WTC11 (cell line): ENCODE measurements around the gene PRKN. TPM values are rescaled to one million over a fixed set of nuclear protein-coding genes. Genes with fewer than 3 reads are reported as not detected.

Source experiments
- ATAC-seq: fragments of 200-7000 bp; cut with Tn5 transposase; 2 replicates; pipeline ENCODE4 v1.10.0; 2021; ENCODE audit warnings: mild to moderate bottlenecking, moderate library complexity
- CTCF ChIA-PET: fragments of 300-600 bp; sonication (Branson Sonifier 250); formaldehyde crosslinking; loops from one replicate; lab custom pipeline; 2021; ENCODE audit warnings: antibody characterized with exemption; lab: Charles Lee
- POLR2A ChIA-PET: fragments of 350-600 bp; sonication (Branson Sonifier 250); formaldehyde crosslinking; loops from one replicate; lab custom pipeline; 2021; ENCODE audit warnings: antibody characterized with exemption; lab: Charles Lee
- DNase-seq: peaks from one replicate; pipeline ENCODE4 v3.0.0; 2021; ENCODE audit warnings: low spot score
- H3K27ac Mint-ChIP-seq: 2 replicates; pipeline ENCODE4 v1.8.0; 2021; ENCODE audit warnings: mixed read lengths
- H3K27me3 Mint-ChIP-seq: 2 replicates; pipeline ENCODE4 v1.8.0; 2021; ENCODE audit warnings: low read depth, mild to moderate bottlenecking, moderate library complexity, mixed read lengths
- H3K36me3 Mint-ChIP-seq: 2 replicates; pipeline ENCODE4 v1.8.0; 2021; ENCODE audit warnings: mixed read lengths
- H3K4me1 Mint-ChIP-seq: 2 replicates; pipeline ENCODE4 v1.8.0; 2022; ENCODE audit warnings: mixed read lengths
- H3K4me3 Mint-ChIP-seq: 2 replicates; pipeline ENCODE4 v1.8.0; 2021; ENCODE audit warnings: mild to moderate bottlenecking, moderate library complexity, mixed read lengths
- H3K9me3 Mint-ChIP-seq: 2 replicates; pipeline ENCODE4 v1.8.0; 2021; ENCODE audit warnings: mixed read lengths
- CREB1 ChIP-seq: sonication (generic); formaldehyde crosslinking; IDR thresholded peaks from 2 replicates; pipeline ENCODE4 v1.8.0; 2023; ENCODE audit warnings: mild to moderate bottlenecking, missing genetic modification reagents
- E2F5 ChIP-seq: sonication (generic); formaldehyde crosslinking; IDR thresholded peaks from 2 replicates; pipeline ENCODE4 v1.8.1; 2022; ENCODE audit warnings: mild to moderate bottlenecking, moderate library complexity, missing genetic modification reagents
- ELF4 ChIP-seq: sonication (generic); formaldehyde crosslinking; IDR thresholded peaks from 2 replicates; pipeline ENCODE4 v1.8.1; 2022; ENCODE audit warnings: low read depth, mild to moderate bottlenecking, moderate library complexity, missing genetic modification reagents
- FOXK1 ChIP-seq: sonication (generic); formaldehyde crosslinking; IDR thresholded peaks from 2 replicates; pipeline ENCODE4 v1.8.0; 2022; ENCODE audit warnings: mild to moderate bottlenecking, moderate library complexity, missing genetic modification reagents
- IRF2 ChIP-seq: sonication (generic); formaldehyde crosslinking; IDR thresholded peaks from 2 replicates; pipeline ENCODE4 v1.8.0; 2022; ENCODE audit warnings: low read depth, missing genetic modification reagents, borderline replicate concordance
- JUN ChIP-seq: sonication (generic); formaldehyde crosslinking; IDR thresholded peaks from 2 replicates; pipeline ENCODE4 v1.8.0; 2023; ENCODE audit warnings: mild to moderate bottlenecking, missing genetic modification reagents
- KAT7 ChIP-seq: sonication (generic); formaldehyde crosslinking; IDR thresholded peaks from 2 replicates; pipeline ENCODE4 v1.8.1; 2023; ENCODE audit warnings: missing genetic modification reagents, mild to moderate bottlenecking, borderline replicate concordance
- NFE2L1 ChIP-seq: sonication (generic); formaldehyde crosslinking; IDR thresholded peaks from 2 replicates; pipeline ENCODE4 v1.8.1; 2023; ENCODE audit warnings: missing genetic modification reagents
- NR1H2 ChIP-seq: sonication (generic); formaldehyde crosslinking; IDR thresholded peaks from 2 replicates; pipeline ENCODE4 v1.9.0; 2021; ENCODE audit warnings: mild to moderate bottlenecking, moderate library complexity, missing genetic modification reagents
- NR3C1 ChIP-seq: sonication (generic); formaldehyde crosslinking; conservative IDR thresholded peaks from 2 replicates; pipeline ENCODE4 v1.8.1; 2023; ENCODE audit warnings: low read depth, mild to moderate bottlenecking, missing genetic modification reagents
- OVOL2 ChIP-seq: fragments of 250-450 bp; sonication (Bioruptor Pico); IDR thresholded peaks from 2 replicates; pipeline ENCODE4 v1.9.0; 2021; ENCODE audit warnings: mild to moderate bottlenecking, borderline replicate concordance
- PRRX2 ChIP-seq: fragments of 250-450 bp; sonication (Bioruptor Pico); IDR thresholded peaks from 2 replicates; pipeline ENCODE4 v1.8.0; 2021; ENCODE audit warnings: mild to moderate bottlenecking
- SMAD3 ChIP-seq: sonication (generic); formaldehyde crosslinking; IDR thresholded peaks from 2 replicates; pipeline ENCODE4 v1.8.0; 2022; ENCODE audit warnings: missing genetic modification reagents, mild to moderate bottlenecking, borderline replicate concordance
- USF2 ChIP-seq: sonication (generic); formaldehyde crosslinking; IDR thresholded peaks from 2 replicates; pipeline ENCODE4 v1.8.1; 2023; ENCODE audit warnings: mild to moderate bottlenecking, missing genetic modification reagents, moderate library complexity
- ZNF232 ChIP-seq: sonication (generic); formaldehyde crosslinking; IDR thresholded peaks from 2 replicates; pipeline ENCODE4 v1.8.0; 2022; ENCODE audit warnings: mild to moderate bottlenecking, missing genetic modification reagents
- ZNF263 ChIP-seq: sonication (generic); formaldehyde crosslinking; IDR thresholded peaks from 2 replicates; pipeline ENCODE4 v1.8.1; 2022; ENCODE audit warnings: low read depth, mild to moderate bottlenecking, moderate library complexity, missing genetic modification reagents
- ZNF317 ChIP-seq: sonication (generic); formaldehyde crosslinking; IDR thresholded peaks from 2 replicates; pipeline ENCODE4 v1.8.1; 2023; ENCODE audit warnings: low read depth, mild to moderate bottlenecking, moderate library complexity, missing genetic modification reagents, borderline replicate concordance
- ZNF396 ChIP-seq: fragments of 250-450 bp; sonication (Bioruptor Pico); IDR thresholded peaks from 2 replicates; pipeline ENCODE4 v1.8.0; 2021; ENCODE audit warnings: mild to moderate bottlenecking, moderate library complexity, borderline replicate concordance
- ZNF416 ChIP-seq: fragments of 250-450 bp; sonication (Bioruptor Pico); IDR thresholded peaks from 2 replicates; pipeline ENCODE4 v1.9.0; 2021; ENCODE audit warnings: mild to moderate bottlenecking, inconsistent platforms
- total RNA-seq: library from RNA; stranded (reverse); gene quantifications from 3 replicates; pipeline ENCODE4 v1.2.3, GENCODE V29; 2021
- TF ChIP-seq, protein P1 (sequence below): sonication (generic); formaldehyde crosslinking; IDR thresholded peaks from 2 replicates; pipeline ENCODE4 v1.8.1; 2023; ENCODE audit warnings: mild to moderate bottlenecking, missing genetic modification reagents, borderline replicate concordance
- TF ChIP-seq, protein P2 (sequence below): sonication (generic); formaldehyde crosslinking; IDR thresholded peaks from 2 replicates; pipeline ENCODE4 v1.8.0; 2022; ENCODE audit warnings: mild to moderate bottlenecking, missing genetic modification reagents
- TF ChIP-seq, protein P3 (sequence below): sonication (generic); formaldehyde crosslinking; IDR thresholded peaks from 2 replicates; pipeline ENCODE4 v1.8.1; 2023; ENCODE audit warnings: mild to moderate bottlenecking, missing genetic modification reagents, moderate library complexity
- TF ChIP-seq, protein P4 (sequence below): sonication (generic); formaldehyde crosslinking; IDR thresholded peaks from 2 replicates; pipeline ENCODE4 v1.8.0; 2022; ENCODE audit warnings: mild to moderate bottlenecking, missing genetic modification reagents
- TF ChIP-seq, protein P5 (sequence below): sonication (generic); formaldehyde crosslinking; IDR thresholded peaks from 2 replicates; pipeline ENCODE4 v1.8.1; 2022; ENCODE audit warnings: missing genetic modification reagents, borderline replicate concordance
- TF ChIP-seq, protein P6 (sequence below): fragments of 250-450 bp; sonication (Bioruptor Pico); IDR thresholded peaks from 2 replicates; pipeline ENCODE4 v1.8.0; 2021; ENCODE audit warnings: mild to moderate bottlenecking

Gene PRKN
- total RNA-seq, 1 experiment from 2014 or later = 0.59 TPM

GRCh38 chr6:162271922-162272321 is 455.6 kb downstream of the PRKN start (continued):
- TF ChIP-seq, protein P1, sequence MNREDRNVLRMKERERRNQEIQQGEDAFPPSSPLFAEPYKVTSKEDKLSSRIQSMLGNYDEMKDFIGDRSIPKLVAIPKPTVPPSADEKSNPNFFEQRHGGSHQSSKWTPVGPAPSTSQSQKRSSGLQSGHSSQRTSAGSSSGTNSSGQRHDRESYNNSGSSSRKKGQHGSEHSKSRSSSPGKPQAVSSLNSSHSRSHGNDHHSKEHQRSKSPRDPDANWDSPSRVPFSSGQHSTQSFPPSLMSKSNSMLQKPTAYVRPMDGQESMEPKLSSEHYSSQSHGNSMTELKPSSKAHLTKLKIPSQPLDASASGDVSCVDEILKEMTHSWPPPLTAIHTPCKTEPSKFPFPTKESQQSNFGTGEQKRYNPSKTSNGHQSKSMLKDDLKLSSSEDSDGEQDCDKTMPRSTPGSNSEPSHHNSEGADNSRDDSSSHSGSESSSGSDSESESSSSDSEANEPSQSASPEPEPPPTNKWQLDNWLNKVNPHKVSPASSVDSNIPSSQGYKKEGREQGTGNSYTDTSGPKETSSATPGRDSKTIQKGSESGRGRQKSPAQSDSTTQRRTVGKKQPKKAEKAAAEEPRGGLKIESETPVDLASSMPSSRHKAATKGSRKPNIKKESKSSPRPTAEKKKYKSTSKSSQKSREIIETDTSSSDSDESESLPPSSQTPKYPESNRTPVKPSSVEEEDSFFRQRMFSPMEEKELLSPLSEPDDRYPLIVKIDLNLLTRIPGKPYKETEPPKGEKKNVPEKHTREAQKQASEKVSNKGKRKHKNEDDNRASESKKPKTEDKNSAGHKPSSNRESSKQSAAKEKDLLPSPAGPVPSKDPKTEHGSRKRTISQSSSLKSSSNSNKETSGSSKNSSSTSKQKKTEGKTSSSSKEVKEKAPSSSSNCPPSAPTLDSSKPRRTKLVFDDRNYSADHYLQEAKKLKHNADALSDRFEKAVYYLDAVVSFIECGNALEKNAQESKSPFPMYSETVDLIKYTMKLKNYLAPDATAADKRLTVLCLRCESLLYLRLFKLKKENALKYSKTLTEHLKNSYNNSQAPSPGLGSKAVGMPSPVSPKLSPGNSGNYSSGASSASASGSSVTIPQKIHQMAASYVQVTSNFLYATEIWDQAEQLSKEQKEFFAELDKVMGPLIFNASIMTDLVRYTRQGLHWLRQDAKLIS = no peak
- TF ChIP-seq ZNF416 (CRISPR knock-in tag) = no peak
- TF ChIP-seq IRF2 (CRISPR knock-in tag) = no peak
- no peak for TF ChIP-seq ZNF396 (CRISPR knock-in tag)
- no peak for TF ChIP-seq NR3C1 (CRISPR knock-in tag)
- no peak for TF ChIP-seq FOXK1 (CRISPR knock-in tag)
- no peak for TF ChIP-seq NFE2L1 (CRISPR knock-in tag)
- TF ChIP-seq, all 79 proteins: peak for 0

DNA sequence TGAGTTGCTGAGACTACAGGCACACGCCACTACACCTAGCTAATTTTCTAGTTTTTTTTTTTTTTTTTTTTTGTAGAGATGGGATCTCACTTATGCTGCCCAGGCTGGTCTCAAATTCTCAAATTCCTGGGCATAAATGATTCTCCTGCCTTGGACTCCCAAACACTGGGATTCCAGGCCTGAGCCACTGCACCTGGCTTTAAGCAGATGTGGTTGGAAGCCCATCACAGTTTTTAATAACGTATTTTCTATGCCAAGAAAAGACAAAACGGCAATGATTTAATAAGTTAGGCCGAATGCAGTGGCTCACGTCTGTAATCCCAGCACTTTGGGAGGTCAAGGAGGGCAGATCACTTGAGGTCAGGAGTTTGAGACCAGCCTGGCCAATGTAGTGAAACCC is 456.6 kb downstream of the PRKN start:
- no peak overlapping the region for H3K4me3 Mint-ChIP-seq
- DNase-seq (no peak), ATAC-seq (no peak)
- ChIA-PET CTCF (no interaction called here), POLR2A (no interaction called here)
- TF ChIP-seq, protein P2, sequence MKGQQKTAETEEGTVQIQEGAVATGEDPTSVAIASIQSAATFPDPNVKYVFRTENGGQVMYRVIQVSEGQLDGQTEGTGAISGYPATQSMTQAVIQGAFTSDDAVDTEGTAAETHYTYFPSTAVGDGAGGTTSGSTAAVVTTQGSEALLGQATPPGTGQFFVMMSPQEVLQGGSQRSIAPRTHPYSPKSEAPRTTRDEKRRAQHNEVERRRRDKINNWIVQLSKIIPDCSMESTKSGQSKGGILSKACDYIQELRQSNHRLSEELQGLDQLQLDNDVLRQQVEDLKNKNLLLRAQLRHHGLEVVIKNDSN = no peak
- no peak for TF ChIP-seq ZNF317
- no peak for TF ChIP-seq ELF4 (CRISPR knock-in tag)
- TF ChIP-seq, protein P3, sequence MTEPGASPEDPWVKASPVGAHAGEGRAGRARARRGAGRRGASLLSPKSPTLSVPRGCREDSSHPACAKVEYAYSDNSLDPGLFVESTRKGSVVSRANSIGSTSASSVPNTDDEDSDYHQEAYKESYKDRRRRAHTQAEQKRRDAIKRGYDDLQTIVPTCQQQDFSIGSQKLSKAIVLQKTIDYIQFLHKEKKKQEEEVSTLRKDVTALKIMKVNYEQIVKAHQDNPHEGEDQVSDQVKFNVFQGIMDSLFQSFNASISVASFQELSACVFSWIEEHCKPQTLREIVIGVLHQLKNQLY (CRISPR knock-in tag) = no peak
- TF ChIP-seq CREB1 (CRISPR knock-in tag) = no peak
- TF ChIP-seq KAT7 (CRISPR knock-in tag) = no peak
- TF ChIP-seq OVOL2 (CRISPR knock-in tag) = no peak
- no peak for TF ChIP-seq JUN
- TF ChIP-seq SMAD3 (CRISPR knock-in tag) = no peak
- no peaks in the 10 kb centered on the region for H3K9me3 Mint-ChIP-seq
- no peak overlapping the region for H3K27ac Mint-ChIP-seq
- no peaks in the 10 kb centered on the region for H3K36me3 Mint-ChIP-seq
- H3K27me3 Mint-ChIP-seq = no peaks in the 10 kb centered on the region
- H3K4me1 Mint-ChIP-seq = no peaks in the 10 kb centered on the region

DNA sequence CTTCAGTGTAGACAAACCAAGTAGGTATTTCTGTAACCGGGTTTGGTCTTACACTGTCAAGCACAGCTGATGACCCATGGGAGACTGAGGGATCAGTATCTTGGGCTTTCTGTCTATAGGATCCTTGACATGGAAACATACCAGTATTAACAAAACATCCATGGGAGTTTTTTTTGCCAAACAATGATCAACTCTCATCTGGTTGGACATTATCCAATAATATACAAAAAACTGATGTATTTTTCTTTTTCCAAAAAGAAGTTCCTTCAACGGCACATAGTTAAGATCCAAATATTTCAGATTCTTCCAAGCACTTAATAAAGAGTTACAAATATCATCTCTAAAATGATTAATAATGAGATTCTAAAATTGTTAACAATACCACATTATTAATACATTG is 459.9 kb downstream of the PRKN start:
- no peak for ATAC-seq
- POLR2A ChIA-PET = no interaction called here
- DNase-seq = no peak
- Mint-ChIP-seq H3K9me3 (no peaks in the 10 kb centered on the region), H3K4me1 (peaks cover 11% of the 10 kb centered on the region), H3K27me3 (no peaks in the 10 kb centered on the region), H3K36me3 (no peaks in the 10 kb centered on the region), H3K4me3 (no peak overlapping the region), H3K27ac (no peak overlapping the region)
- CTCF ChIA-PET = no interaction called here
- TF ChIP-seq, protein P4, sequence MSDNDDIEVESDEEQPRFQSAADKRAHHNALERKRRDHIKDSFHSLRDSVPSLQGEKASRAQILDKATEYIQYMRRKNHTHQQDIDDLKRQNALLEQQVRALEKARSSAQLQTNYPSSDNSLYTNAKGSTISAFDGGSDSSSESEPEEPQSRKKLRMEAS (CRISPR knock-in tag) = no peak
- TF ChIP-seq ZNF232 (CRISPR knock-in tag) (no peak), E2F5 (CRISPR knock-in tag) (no peak), USF2 (no peak), ZNF416 (CRISPR knock-in tag) (no peak), NR1H2 (CRISPR knock-in tag) (no peak), OVOL2 (CRISPR knock-in tag) (no peak), CREB1 (CRISPR knock-in tag) (no peak), ZNF263 (CRISPR knock-in tag) (no peak), PRRX2 (no peak)
- TF ChIP-seq, protein P5, sequence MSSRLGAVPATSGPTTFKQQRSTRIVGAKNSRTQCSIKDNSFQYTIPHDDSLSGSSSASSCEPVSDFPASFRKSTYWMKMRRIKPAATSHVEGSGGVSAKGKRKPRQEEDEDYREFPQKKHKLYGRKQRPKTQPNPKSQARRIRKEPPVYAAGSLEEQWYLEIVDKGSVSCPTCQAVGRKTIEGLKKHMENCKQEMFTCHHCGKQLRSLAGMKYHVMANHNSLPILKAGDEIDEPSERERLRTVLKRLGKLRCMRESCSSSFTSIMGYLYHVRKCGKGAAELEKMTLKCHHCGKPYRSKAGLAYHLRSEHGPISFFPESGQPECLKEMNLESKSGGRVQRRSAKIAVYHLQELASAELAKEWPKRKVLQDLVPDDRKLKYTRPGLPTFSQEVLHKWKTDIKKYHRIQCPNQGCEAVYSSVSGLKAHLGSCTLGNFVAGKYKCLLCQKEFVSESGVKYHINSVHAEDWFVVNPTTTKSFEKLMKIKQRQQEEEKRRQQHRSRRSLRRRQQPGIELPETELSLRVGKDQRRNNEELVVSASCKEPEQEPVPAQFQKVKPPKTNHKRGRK = no peak
- TF ChIP-seq, protein P6, sequence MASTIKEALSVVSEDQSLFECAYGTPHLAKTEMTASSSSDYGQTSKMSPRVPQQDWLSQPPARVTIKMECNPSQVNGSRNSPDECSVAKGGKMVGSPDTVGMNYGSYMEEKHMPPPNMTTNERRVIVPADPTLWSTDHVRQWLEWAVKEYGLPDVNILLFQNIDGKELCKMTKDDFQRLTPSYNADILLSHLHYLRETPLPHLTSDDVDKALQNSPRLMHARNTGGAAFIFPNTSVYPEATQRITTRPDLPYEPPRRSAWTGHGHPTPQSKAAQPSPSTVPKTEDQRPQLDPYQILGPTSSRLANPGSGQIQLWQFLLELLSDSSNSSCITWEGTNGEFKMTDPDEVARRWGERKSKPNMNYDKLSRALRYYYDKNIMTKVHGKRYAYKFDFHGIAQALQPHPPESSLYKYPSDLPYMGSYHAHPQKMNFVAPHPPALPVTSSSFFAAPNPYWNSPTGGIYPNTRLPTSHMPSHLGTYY (CRISPR knock-in tag) = no peak
